K562 (cell line): ENCODE measurements around the gene KPTN. TPM values are rescaled to one million over a fixed set of nuclear protein-coding genes. Genes with fewer than 3 reads are reported as not detected.

ENCODE experiments used
- CEBPG ChIP-seq, 3 experiments: fragments of 200-800 bp in 1 of 3; sonication (Bioruptor generic) in 1 of 3; sonication (generic) in 1 of 3; formaldehyde crosslinking in 1 of 3; IDR thresholded peaks in 2 of 3; conservative IDR thresholded peaks in 1 of 3; 2 replicates each; pipeline versions ENCODE4 v1.6.1 to v1.8.0; 2016 to 2022; ENCODE audit warnings: missing compliant biosample characterization in 2 of 3, missing genetic modification characterization in 2 of 3, mild to moderate bottlenecking in 1 of 3, missing genetic modification reagents in 1 of 3
- GTF2E2 ChIP-seq: fragments of 200-800 bp; sonication (Bioruptor generic); IDR thresholded peaks from 2 replicates; pipeline ENCODE4 v1.6.1; 2016; ENCODE audit warnings: missing genetic modification characterization, missing compliant biosample characterization
- HMBOX1 ChIP-seq: sonication (generic); IDR thresholded peaks from 2 replicates; pipeline ENCODE4 v1.6.1; 2016
- JUN ChIP-seq, 2 experiments: sonication (generic) in 1 of 2; formaldehyde crosslinking in 1 of 2; IDR thresholded peaks; 2 replicates each; pipeline versions ENCODE4 v1.6.1 to v1.8.0; 2012 to 2022; ENCODE audit warnings: borderline replicate concordance in 2 of 2, mild to moderate bottlenecking in 2 of 2, improper control_type of control experiment in 1 of 2, low read depth in 1 of 2, low read length in 1 of 2, missing genetic modification reagents in 1 of 2
- KLF13 ChIP-seq: fragments of 450-650 bp; IDR thresholded peaks from 2 replicates; pipeline ENCODE4 v1.6.1; 2016; ENCODE audit warnings: missing genetic modification characterization, low read depth, mild to moderate bottlenecking, missing compliant biosample characterization, moderate library complexity, borderline replicate concordance
- MTA3 ChIP-seq: fragments of 450-650 bp; formaldehyde crosslinking; IDR thresholded peaks from 2 replicates; pipeline ENCODE4 v1.6.1; 2017; ENCODE audit warnings: mild to moderate bottlenecking, borderline replicate concordance
- MXI1 ChIP-seq: IDR thresholded peaks from 2 replicates; pipeline ENCODE4 v1.6.1; 2011; ENCODE audit warnings: low read depth, mild to moderate bottlenecking, improper control_type of control experiment, low read length
- PHB2 ChIP-seq: fragments of 450-650 bp; IDR thresholded peaks from 2 replicates; pipeline ENCODE4 v1.6.1; 2017; ENCODE audit warnings: low read depth
- RBM14 ChIP-seq: fragments of 200-400 bp; formaldehyde crosslinking; IDR thresholded peaks from 2 replicates; pipeline ENCODE4 v1.6.1; 2018; ENCODE audit warnings: low read depth, mild to moderate bottlenecking, low read length, moderate library complexity, borderline replicate concordance; ENCODE audit not compliant: insufficient read depth
- RCOR1 ChIP-seq, 2 experiments: IDR thresholded peaks; 2 replicates each; pipeline ENCODE4 v1.6.1; 2012; ENCODE audit warnings: low read depth in 2 of 2, low read length in 2 of 2, borderline replicate concordance in 1 of 2, improper control_type of control experiment in 1 of 2
- TGIF2 ChIP-seq: sonication (generic); formaldehyde crosslinking; IDR thresholded peaks from 2 replicates; pipeline ENCODE4 v1.8.1; 2022; ENCODE audit warnings: mild to moderate bottlenecking, missing genetic modification reagents, moderate library complexity
- ZNF318 ChIP-seq, 2 experiments: fragments of 450-650 bp; IDR thresholded peaks; 2 replicates each; pipeline ENCODE4 v1.6.1; 2016; ENCODE audit warnings: mild to moderate bottlenecking in 2 of 2, borderline replicate concordance in 1 of 2, low read depth in 1 of 2, moderate library complexity in 1 of 2
- ZNF830 ChIP-seq: fragments of 250-450 bp; sonication (Bioruptor Pico); IDR thresholded peaks from 2 replicates; pipeline ENCODE4 v1.5.0; 2021; ENCODE audit warnings: mild to moderate bottlenecking
- polyA plus RNA-seq, 8 experiments: library from polyadenylated mRNA; depleted of rRNA in 4 of 8; stranded (reverse) in 5 of 8; unstranded in 3 of 8; fragments of >200 nt; fragmentation: Nextera tagmentation in 2 of 8; fragmentation: Illumina TruSeq in 1 of 8; extraction: Ambion mirVana in 2 of 8; extraction: Trizol in 1 of 8; gene quantifications; 2 replicates each; pipeline versions ENCODE4 v1.2.1 to v1.2.3, GENCODE V29; 2011 to 2014; ENCODE audit warnings: inconsistent platforms in 1 of 8, missing spikeins in 1 of 8
- total RNA-seq, 7 experiments: library from RNA; depleted of rRNA in 6 of 7; stranded (reverse); fragments of >200 nt in 6 of 7; fragmentation: Illumina TruSeq in 2 of 7; extraction: Trizol in 2 of 7; gene quantifications; 2 replicates each; pipeline versions ENCODE4 v1.2.1 to v1.2.3, GENCODE V29; 2011 to 2021; ENCODE audit warnings: low replicate concordance in 1 of 7

The KPTN gene
- total and polyA plus RNA-seq, 9 of the 15 experiments (the other 6 are each of a cell fraction or from before 2014, with no cell fraction given): 0.56 to 18.2 (median 8.5) TPM

- TF ChIP-seq KLF13 (tag): peak; percentile 73; the same call in 1 of the 2 replicates
- no peak for TF ChIP-seq GTF2E2 (tag)
- TF ChIP-seq ZNF830 (CRISPR knock-in tag): no peak
- no peak for TF ChIP-seq MXI1
- TF ChIP-seq RCOR1 (IDR thresholded peaks at IDR 0.05; ENCODE audit: borderline replicate concordance in 1 of 2, low read depth in 2 of 2, low read length in 2 of 2): peak in 1 of 2 experiments; percentile 78; a peak in 1 of 4 replicates
- TF ChIP-seq RBM14: no peak
- no peak for TF ChIP-seq TGIF2 (CRISPR knock-in tag)
- peak; percentile 42; the same call in 1 of the 2 replicates for TF ChIP-seq HMBOX1
- no peak for TF ChIP-seq CEBPG (CRISPR knock-in tag; IDR thresholded peaks at IDR 0.05)
- TF ChIP-seq CEBPG (tag; conservative IDR thresholded peaks at IDR 0.05 in 1 of 2, IDR thresholded peaks at IDR 0.05 in 1 of 2): no peak
- no peak for TF ChIP-seq PHB2
- TF ChIP-seq JUN (IDR thresholded peaks at IDR 0.05; ENCODE audit: borderline replicate concordance, low read depth, low read length): no peak
- no peak for TF ChIP-seq JUN (CRISPR knock-in tag; IDR thresholded peaks at IDR 0.05; ENCODE audit: borderline replicate concordance)
- TF ChIP-seq ZNF318 (IDR thresholded peaks at IDR 0.05; ENCODE audit: borderline replicate concordance in 1 of 2, low read depth in 1 of 2): no peak
- peak; percentile 10; the same call in 1 of the 2 replicates for TF ChIP-seq MTA3
Observed at GRCh38 chr19:47428177-47428894, 55.7 kb downstream of the KPTN start (continued).
